Endometrial microvascular endothelial cells (primary cell): ENCODE results near the gene GPC6. TPM values are rescaled to one million over a fixed set of nuclear protein-coding genes. Genes with fewer than 3 reads are reported as not detected.

ENCODE experiments used
- in situ Hi-C: cut with HindIII; loops from 2 replicates; pipeline ENCODE4 v1.10.0; 2017; ENCODE audit warnings: low sequenced_read_pairs, low pct_unique_long_range_greater_than_20kb; ENCODE audit errors: inconsistent ontology term
- total RNA-seq: library from RNA; depleted of rRNA; stranded (reverse); fragments of >200 nt; gene quantifications from one replicate; pipeline ENCODE4 v1.2.3, GENCODE V29; 2015; ENCODE audit errors: inconsistent ontology term

GPC6 gene
- total RNA-seq, 1 donor from 2014 or later = 0.46 TPM

DNA sequence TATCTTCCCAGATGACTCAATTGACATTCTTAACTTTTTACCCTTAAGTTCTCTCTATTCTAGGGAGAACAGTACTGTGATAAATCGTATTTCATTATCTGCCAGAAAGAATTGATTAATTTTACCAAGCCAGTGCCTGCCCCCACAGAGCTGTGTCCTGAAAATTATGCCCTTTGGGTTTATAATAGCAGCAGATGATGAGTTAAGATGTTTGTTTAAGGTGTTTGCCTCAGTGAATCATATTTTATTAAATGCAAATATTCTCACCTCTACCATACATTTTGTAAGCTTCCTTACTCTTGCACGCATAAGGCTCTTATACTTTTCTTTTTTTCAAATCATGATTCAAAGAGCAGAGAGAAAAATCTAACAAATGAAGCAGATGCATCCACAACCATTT is 934.3 kb downstream of the GPC6 start:
- in situ Hi-C loops = no loop called here

DNA sequence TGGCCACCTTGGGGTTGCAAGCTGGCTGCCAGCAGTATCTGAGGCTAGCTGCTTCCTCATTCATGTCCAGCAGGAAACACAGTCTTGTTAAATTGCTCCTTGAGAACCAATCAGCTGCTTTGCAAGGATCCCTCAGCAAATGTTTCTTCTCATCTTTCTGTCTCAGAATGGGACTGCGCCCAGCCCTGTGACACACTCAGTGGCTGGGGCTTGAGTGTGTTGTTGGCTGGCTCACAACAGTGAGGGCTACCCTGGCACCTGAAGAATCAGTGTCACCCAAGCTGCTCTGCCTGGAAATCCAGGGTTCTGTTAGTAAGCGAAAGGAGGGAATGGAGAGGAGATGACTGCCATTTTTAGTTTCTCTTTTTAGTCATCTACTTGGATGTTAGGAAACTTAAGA is 935.7 kb downstream of the GPC6 start:
- in situ Hi-C loops = no loop called here

DNA sequence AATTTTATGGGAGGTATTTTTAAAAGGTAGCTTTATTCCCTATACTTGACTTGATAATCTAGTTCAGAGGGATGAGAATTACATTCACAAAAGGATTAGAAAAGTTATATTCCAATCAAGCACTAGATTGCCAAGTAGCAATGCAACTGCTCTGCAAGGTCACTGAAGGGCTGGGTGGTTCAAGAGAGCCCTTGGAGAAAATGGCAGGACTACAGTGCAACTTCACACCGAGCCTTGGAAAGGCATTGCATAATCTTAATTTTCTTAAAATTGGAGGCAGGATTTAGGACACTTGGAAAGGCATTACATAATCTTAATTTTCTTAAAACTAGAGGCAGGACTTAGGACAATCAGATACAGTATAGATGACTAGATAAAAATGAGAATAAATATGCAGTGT is 936.9 kb downstream of the GPC6 start:
- in situ Hi-C loops = no loop called here

DNA sequence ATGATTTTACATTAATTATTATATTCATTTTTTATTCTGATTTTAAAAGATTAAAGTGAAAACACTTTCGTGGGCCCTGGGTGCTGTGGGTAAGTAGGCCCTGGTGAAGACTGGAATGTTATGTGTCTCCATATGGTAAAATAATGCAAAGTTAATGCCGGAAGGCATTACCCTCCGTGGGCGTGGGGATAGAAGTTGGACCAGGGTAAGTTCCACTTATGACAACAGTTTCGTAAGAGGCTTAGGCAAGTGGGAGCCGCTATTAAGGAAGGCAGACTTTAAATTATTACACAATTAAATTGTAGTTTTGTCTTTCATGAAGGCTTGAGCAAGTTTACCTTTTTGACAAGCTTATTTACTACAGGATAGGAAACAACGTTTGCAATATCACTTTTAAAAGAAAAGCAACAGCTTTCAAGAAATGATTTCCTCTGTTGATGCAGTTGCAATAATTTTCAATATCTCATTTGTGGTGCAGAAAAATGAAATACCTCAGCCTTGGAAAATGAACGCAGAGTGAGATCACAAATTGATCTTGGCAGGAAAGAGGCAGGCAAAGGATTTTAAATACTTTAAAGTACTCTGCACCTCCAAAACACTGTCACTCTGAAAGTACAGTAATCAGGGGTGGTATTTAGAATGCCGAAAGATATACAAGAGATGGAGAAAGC is 942.3 kb downstream of the GPC6 start:
- in situ Hi-C loops = no loop called here

DNA sequence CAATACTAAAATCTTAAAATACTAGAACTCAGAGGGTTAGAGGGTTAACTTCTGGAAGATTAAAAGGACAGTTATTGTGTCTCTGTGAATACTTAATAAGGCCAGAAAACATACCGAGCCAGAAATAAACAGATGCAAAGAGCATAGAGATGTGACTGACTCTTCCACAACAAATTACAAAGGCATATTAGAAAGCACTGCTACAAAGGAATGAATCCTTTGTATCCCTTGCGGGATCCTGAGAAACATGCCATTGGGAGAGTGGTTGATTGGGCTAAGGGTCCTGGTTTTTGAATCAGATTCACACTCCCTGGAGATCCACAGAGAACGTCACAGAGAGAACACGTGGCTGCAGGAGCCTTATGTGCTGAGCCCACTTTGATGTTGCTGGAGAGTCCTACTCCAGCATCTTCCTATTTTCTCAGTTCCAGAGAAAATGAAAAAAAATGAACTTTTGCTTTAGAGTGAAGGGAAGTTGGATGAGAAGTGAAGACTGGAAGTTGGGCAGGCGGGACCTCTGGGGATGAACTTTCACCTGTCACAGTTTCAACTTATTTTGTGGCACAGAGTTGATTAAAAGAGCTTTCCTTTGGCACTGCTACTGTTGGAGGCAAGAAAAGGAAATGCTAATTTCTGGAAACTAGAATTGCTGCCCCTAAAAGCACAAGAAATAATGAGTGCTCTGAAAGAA is 943.0 kb downstream of the GPC6 start:
- in situ Hi-C loops = no loop called here

DNA sequence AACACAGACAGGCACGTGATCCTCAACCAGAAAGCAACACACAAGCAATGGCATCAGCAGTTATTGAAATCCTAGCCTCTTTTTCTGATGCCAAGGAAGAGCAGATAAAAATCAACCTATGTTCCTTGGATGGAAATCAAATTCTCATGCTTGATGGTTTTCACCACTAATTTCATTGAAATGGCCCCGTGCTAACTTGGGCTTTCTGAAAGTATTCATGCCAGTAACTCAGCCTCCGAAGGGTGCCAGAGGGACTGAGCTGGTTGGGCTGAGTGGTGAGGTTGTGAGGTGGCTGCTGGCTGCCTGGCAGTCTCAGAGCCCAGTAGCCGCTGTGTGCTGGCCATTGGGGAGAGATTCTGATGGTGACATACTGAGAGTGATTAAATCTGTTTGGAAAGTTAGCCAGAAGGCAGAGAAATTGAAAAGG is 943.6 kb downstream of the GPC6 start:
- in situ Hi-C loops = no loop called here

DNA sequence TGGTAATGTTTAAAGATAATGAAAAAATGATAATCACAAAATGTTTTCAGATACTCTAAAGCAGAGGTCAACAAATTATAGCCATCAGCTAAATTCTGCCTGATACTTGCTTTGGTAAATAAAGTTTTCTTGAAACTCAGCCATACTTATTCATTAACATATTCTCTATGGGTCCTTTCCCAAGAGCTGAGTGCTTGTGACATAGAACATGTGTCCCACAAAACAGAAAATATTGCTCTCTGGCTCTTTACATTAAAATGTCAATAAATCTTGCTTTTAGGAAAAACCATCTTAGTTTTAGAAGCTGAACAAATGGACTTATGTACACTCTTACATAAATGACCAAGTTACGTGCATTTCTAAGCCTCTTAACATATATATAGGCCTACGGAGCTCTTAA is 945.8 kb downstream of the GPC6 start:
- in situ Hi-C loops = no loop called here

DNA sequence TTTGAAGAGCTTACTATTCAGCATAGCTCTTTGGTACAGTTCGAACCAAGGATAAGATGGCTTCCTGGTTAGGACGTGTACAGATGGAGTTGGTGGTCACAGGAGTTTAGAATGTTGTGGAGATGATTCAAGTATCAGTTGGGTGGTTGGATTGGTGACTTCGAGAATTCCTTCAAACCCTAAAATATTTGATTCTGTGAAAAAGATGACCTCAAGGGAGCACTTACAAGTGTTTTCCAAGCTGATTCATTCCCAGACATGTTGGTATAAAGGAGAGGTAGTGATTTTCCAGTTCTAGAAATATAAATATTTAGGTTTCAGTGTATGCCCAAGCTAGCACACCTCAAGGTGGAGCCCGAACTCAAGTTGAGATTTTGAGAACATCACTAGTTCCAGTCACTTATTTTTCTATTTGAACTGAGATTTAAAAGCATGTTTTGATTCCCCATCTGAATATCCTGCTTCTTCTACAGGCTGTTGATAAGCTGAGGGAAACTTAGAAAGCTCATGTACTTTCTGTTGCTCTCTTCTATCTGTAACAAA is 946.8 kb downstream of the GPC6 start:
- in situ Hi-C loops = no loop called here

DNA sequence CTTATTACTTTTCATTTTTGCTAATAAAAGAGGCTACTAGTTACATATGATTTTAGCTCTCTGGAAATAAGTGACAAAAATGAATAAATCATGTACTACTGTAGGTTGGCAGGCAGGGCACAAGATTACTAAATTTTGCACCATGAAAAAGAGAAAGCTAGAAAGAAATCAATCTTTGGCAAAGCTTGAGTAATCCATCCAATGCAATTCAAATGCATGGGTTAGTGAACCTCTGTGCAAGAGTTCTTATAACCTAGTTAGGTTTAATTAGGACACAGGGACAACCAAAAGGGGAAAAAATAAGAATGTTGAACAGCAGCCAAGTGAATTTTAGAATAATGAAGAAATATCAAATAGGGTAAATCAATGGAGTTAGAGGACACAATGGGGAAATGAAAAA is 947.4 kb downstream of the GPC6 start:
- in situ Hi-C loops = no loop called here

DNA sequence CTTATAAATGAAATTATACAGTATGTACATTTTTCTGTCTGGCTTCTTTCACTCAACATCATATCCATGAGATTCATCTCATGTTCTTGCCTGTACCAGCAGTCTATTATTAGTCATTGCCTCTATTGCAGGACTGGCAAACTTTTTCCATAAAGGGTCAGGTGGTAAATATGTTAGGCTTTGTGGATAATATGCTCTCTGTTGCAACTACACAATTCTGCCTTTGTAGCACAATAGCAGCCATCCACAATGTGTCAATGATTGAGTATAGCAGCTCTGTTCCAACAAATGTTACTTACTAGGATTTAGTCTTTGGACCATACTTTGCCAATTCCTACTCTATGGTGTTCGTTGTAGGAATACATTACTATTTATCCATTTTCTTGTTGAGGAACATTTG is 948.5 kb downstream of the GPC6 start:
- in situ Hi-C loops = no loop called here

DNA sequence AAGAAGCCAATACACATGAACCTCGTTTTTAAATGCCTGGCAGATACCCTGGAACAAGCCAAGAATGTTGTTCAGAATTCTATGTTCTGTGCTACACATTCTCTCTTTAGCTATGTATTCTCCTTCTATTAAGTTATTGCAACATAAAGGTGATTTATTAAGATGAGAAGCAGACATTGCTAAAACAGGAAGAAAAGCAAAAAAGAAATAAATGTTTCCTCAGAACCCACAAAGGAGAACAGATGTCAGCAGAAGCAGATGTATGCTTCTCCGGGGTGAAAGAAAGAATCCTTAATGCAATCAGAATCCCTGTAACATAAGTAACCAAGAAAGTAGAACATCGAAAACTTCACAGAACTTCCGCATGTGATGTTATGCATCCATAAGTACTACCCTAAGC is 950.0 kb downstream of the GPC6 start:
- in situ Hi-C loops = no loop called here

DNA sequence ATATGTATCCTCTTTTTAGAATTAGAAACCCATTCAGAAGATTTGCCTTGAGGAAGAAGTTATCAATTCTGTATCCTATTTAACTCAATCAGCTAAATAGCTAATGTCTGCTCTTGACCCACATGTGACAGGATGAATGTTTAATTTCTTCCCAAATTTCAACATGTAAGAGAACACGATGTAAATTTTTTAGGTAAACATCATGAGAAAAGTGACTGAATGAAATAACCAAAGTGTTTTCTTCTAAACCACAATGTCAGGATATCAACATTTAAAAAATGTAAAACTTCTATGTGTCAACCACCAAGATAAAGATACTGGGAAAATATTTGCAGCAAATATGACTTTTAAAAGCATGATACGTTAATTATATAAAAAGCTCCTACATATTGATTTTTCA is 950.4 kb downstream of the GPC6 start:
- in situ Hi-C loops = no loop called here

DNA sequence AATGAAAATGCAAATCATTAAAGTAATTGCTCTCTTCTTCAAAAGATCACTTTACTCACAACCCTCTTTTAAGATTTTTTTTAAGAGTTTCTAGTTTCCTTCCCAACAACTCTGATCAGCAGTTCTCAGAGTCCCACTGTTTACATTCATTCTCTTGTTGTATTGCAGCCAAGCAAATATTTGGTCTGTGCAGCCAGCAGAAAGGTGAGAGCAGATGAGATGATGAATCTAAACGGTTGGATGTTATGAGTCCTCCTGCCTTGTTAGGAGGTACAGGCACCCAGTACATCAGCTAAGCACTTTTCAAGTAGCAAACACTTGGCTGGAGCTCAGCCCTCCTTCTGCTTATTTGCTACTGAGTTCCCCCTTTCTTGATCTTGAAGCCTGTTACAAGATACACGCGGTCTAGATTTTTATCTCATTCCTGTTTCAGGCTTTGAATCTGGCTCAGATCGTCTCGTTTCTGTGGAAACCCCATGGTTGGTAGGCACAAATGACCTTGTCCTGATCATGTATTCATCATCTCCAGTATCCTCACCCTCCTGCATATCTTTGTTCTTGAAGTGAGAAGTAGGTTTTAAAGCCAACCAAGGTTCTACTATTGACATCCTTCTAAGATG is 952.1 kb downstream of the GPC6 start:
- in situ Hi-C loops = no loop called here

DNA sequence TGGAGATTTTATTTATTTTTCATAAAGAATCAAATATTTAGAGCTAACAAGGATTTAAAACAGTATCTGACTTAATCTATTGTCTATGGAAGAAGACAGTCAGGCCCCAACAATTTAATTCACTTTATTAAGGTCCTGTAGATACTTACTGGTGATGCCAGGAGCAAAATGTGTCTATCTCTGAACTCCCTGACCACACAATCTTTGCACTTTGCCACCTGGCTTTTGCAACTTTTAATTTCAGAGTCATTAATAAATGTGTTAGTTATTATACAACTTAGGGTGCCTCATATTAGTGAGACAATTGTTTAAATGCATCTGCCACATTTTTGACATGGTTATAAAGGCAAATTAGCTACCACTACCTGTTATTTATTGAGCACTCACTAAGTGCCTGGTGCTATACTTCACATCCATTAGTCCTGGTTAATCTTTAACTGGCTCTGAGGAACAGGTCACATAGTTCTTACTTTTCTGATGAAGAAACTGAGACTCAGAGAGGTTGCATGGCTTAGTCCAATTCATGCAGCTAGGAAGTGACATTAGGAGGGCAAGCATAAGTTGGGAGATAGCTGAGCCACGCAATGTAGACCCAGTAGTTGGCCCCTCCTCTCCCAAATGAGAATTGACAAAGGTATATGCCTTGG is 955.0 kb downstream of the GPC6 start:
- in situ Hi-C loops = no loop called here

DNA sequence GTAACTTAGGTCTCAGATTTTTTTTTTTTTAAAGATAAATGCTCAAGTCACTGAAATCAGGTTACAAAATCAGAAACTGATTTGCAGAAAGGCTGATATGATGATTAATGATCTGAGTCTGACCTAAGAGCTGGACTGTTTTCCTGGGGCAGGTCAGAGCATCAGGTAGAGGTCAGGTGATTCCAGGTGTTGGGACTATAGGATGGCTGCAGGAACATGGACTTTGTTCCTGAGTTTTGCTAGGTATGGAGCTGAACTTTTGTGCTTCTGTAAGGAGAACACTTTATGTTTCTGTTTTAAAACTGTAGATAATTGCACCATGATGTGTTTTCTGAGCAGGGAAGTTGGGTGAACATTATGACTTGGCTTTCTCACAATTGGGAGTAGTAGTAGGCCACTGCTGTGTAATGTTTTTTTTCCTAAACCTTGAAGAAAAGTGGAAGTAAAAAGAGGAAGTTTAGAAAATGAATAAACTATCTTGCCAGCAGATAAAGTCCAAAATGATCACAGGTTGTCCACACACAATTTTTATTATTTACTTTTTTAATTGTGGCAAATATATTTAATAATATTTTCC is 955.7 kb downstream of the GPC6 start:
- in situ Hi-C loops = no loop called here

DNA sequence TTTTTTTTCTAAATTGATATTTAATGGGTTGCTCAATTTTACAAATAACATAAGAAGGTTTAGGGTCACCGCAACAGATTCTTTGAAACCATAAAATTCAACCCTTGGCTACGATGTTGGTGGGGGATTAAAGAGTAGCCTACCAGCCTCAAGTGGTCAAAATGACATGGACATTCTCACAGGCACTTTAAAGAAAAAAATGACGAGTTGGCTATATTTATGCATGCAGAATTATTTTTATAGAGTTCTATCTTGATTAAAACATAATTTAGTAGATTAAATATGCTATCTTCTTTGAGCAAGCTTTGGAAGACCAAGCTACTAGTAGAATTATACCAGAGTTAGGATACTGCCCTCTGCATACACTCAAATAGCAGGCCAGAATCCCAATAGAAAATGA is 959.9 kb downstream of the GPC6 start:
- in situ Hi-C loops = no loop called here

DNA sequence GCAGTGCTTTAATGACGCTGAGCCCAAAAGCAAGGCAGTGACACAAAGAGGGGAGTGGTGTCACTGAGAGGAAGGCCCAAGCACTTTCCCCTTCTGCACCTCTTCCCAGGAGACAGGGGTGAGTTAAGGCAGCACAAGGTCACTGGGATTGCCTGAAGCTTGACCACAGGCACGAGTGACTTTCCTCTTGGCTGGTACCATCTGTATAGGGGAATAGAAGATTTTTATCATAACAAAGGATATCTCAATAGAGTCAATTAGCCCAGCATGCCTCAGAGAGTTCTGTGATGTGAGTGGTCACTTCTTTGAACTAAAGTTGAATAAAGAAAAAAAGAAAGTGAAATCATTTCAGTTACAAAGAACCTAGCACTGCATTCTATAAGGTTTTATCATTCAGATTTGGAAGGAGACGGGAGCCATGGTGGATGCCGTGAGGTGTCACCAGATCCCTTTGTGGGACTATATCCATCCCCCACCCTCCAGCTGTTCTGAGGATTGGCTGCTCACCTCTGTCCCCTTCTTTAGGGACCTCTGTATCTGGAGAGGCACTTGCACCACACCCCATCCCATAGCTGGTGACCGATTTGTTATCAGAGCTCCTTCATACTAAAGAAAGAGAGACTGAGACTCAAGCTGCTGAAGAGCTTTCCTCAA is 961.7 kb downstream of the GPC6 start:
- in situ Hi-C loops = no loop called here

DNA sequence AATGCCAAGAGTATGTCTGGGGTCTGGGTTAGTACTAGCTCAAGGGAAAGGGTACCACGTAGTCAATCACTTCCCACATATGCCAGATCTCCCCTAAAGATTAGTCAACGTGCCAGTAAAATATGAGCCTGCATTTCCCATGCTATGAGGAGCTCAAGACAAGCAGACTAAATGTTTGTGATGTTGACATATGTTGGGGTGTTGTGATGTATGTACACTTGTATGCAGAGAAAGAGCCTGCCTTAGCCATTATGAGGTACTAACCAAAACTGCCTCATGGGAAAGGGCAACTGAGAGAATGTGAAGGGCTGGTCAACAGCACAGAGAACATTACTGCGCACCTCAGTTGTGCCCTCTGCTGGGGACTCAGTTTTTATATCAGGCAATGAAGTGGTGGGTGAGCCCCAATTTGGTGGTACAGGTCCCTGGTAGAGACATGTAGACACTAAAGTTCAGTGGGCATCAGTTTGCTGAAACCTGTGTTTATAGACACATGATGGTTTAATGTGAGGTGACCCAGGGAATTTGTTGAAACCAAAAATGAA is 965.9 kb downstream of the GPC6 start:
- in situ Hi-C loops = no loop called here

DNA sequence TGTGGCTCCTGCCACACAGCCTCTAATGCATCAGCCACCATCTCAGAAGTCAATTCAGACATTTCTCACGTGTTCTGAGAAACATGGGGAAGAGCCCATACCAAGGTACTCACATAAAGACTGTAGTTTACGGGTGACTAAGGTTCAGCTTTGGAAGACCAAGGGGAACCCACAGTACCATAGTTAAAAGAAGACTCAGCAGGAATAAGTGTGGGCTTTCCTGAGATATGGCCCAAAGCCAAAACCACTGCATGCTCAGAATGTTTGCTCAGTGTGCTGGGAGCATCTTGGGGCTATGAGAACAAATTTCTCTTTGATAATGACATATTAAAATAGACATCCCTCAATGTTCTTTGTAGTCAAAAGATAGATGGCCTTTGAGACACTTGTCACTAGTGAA is 969.1 kb downstream of the GPC6 start:
- in situ Hi-C loops = no loop called here
